Calu3 (cell line): ENCODE results near the gene SDHA. TPM values are rescaled to one million over a fixed set of nuclear protein-coding genes. Genes with fewer than 3 reads are reported as not detected.
"Not testable (repeated sequence)": the region's sequence is repeated elsewhere in the genome, so short reads cannot be mapped to it uniquely, and the experiment has no call there.

Experiments
- BruUV-seq: library from RNA; stranded (reverse); fragments of 400-500 nt; replicated peaks from 2 replicates; lab custom pipeline; 2021; lab: Mats Ljungman, UMichigan
- CTCF ChIA-PET: fragments of 300-600 bp; sonication (Branson Sonifier 250); formaldehyde crosslinking; loops from one replicate; lab custom pipeline; 2022; ENCODE audit warnings: antibody characterized with exemption; lab: Charles Lee
- DNase-seq: peaks from one replicate; pipeline ENCODE4 v3.0.0; 2022
- H3K27ac Mint-ChIP-seq: one replicate; pipeline ENCODE4 v1.8.0; 2022; ENCODE audit warnings: mixed read lengths; ENCODE audit not compliant: unreplicated experiment
- H3K27me3 Mint-ChIP-seq: one replicate; pipeline ENCODE4 v1.8.0; 2022; ENCODE audit warnings: mixed read lengths; ENCODE audit not compliant: unreplicated experiment
- H3K36me3 Mint-ChIP-seq: one replicate; pipeline ENCODE4 v1.8.0; 2022; ENCODE audit warnings: mild to moderate bottlenecking, moderate library complexity, mixed read lengths; ENCODE audit not compliant: insufficient read depth, unreplicated experiment
- H3K4me1 Mint-ChIP-seq: one replicate; pipeline ENCODE4 v1.8.0; 2022; ENCODE audit warnings: mild to moderate bottlenecking, low read depth, mixed read lengths; ENCODE audit not compliant: unreplicated experiment
- H3K4me3 Mint-ChIP-seq: one replicate; pipeline ENCODE4 v1.8.0; 2022; ENCODE audit warnings: mild to moderate bottlenecking, low read depth, moderate library complexity, mixed read lengths; ENCODE audit not compliant: unreplicated experiment
- H3K9me3 Mint-ChIP-seq: one replicate; pipeline ENCODE4 v1.8.0; 2022; ENCODE audit warnings: low read depth, mixed read lengths; ENCODE audit not compliant: unreplicated experiment
- intact Hi-C: fragments of 100-400 bp; cut with micrococcal nuclease; formaldehyde crosslinking; loops from one replicate; pipeline ENCODE4 v1.10.0; 2022; ENCODE audit not compliant: unreplicated experiment
- total RNA-seq: library from RNA; stranded (reverse); gene quantifications from 2 replicates; pipeline ENCODE4 v1.2.3, GENCODE V29; 2022
- TF ChIP-seq, protein P1 (sequence below): fragments of 200-600 bp; IDR thresholded peaks from one replicate; pipeline ENCODE4 v1.8.0; 2022; ENCODE audit warnings: antibody characterized with exemption; ENCODE audit not compliant: unreplicated experiment

SDHA gene
- total RNA-seq, 1 experiment from 2014 or later: 96.9 TPM

DNA sequence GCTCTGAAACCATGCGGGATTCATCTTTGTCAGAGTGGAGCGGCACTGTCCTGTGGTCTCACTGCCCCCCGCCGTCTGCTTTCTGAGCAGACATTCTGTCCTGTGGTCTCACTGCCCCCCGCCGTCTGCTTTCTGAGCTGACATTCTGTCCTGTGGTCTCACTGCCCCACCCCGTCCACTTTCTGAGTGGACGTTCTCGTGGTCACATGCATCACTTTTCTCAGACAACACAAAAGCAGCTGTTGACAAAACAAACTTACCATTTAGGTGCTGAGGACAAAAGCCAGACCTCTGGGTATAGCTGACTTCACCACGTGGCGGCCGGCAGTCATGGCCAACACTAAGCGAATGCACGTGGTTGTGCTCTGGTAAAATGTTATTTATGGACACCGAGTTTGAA lies 24.0 kb upstream of the SDHA start:
- H3K4me3 Mint-ChIP-seq: no peak overlapping the region
- no peak overlapping the region for H3K27ac Mint-ChIP-seq
- no TSS peak for BruUV-seq
- intact Hi-C loops: no loop called here
- no peaks in the 10 kb centered on the region for H3K4me1 Mint-ChIP-seq
- DNase-seq: no peak
- H3K36me3 Mint-ChIP-seq: no peaks in the 10 kb centered on the region
- CTCF ChIA-PET: interaction anchor here (0.7 kb wide), 2 partner anchors 39 to 146 kb away, joined by 4 read pairs; no protein-coding TSS in a partner anchor
- H3K27me3 Mint-ChIP-seq: peaks cover 17% of the 10 kb centered on the region
- TF ChIP-seq, protein P1, sequence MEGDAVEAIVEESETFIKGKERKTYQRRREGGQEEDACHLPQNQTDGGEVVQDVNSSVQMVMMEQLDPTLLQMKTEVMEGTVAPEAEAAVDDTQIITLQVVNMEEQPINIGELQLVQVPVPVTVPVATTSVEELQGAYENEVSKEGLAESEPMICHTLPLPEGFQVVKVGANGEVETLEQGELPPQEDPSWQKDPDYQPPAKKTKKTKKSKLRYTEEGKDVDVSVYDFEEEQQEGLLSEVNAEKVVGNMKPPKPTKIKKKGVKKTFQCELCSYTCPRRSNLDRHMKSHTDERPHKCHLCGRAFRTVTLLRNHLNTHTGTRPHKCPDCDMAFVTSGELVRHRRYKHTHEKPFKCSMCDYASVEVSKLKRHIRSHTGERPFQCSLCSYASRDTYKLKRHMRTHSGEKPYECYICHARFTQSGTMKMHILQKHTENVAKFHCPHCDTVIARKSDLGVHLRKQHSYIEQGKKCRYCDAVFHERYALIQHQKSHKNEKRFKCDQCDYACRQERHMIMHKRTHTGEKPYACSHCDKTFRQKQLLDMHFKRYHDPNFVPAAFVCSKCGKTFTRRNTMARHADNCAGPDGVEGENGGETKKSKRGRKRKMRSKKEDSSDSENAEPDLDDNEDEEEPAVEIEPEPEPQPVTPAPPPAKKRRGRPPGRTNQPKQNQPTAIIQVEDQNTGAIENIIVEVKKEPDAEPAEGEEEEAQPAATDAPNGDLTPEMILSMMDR: no peak
- no peaks in the 10 kb centered on the region for H3K9me3 Mint-ChIP-seq

GRCh38 chr5:194603-195209 lies 23.4 kb upstream of the SDHA start:
- Mint-ChIP-seq H3K36me3 (no peaks in the 10 kb centered on the region), H3K4me3 (no peak overlapping the region), H3K27ac (no peak overlapping the region), H3K4me1 (no peaks in the 10 kb centered on the region), H3K9me3 (no peaks in the 10 kb centered on the region), H3K27me3 (peaks cover 15% of the 10 kb centered on the region)
- intact Hi-C loops: no loop called here
- DNase-seq: no peak
- TF ChIP-seq, protein P1: no peak
- BruUV-seq: no TSS peak
- CTCF ChIA-PET: no interaction called here

DNA sequence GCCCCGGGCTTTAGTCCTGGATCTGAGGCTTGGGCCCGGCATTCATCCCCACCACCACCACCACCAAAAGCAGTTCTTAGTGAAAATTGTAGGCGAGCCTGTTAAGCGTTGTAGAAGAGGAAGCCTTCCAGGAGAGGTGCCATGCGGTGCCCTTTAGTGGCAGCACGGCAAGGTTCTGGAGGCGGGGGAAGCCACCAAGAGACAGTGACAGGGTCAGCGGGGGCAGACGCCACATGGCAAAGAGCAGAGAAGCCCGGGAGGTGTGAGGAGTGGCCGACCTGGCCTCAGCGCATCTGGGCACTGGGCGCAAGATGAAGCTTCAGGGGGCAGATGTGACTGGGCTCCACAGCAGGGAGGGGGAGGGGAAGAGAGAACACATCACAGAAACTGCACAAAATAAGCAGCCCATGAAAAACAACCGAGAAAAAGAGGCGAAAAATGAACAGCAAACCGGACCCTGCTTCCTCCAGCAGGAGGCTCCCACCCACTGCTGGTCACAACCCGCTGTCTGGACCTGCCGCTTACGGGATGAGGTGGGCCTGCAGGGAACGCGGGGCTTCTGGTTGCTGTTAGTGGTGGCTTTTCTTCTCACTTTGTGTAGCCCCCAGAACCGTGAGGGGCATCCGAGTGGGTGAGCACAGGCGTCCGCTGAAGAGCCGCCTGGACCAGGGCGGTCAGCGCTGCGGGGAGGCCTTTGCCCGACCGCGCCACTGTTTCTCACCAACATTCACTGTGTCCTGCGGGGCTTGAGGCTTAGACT lies 22.5 kb upstream of the SDHA start:
- no TSS peak for BruUV-seq
- intact Hi-C loops: no loop called here
- Mint-ChIP-seq H3K4me3 (no peak overlapping the region), H3K36me3 (no peaks in the 10 kb centered on the region), H3K27me3 (peaks cover 6% of the 10 kb centered on the region), H3K4me1 (no peaks in the 10 kb centered on the region), H3K9me3 (no peaks in the 10 kb centered on the region), H3K27ac (no peak overlapping the region)
- DNase-seq: no peak
- CTCF ChIA-PET: no interaction called here
- TF ChIP-seq, protein P1: no peak

GRCh38 chr5:196350-196749 lies 21.8 kb upstream of the SDHA start:
- DNase-seq: no peak
- H3K36me3 Mint-ChIP-seq: no peaks in the 10 kb centered on the region
- H3K27me3 Mint-ChIP-seq: no peaks in the 10 kb centered on the region
- H3K27ac Mint-ChIP-seq: no peak overlapping the region
- TF ChIP-seq, protein P1: no peak
- CTCF ChIA-PET: no interaction called here
- intact Hi-C loops: no loop called here
- BruUV-seq: no TSS peak
- no peaks in the 10 kb centered on the region for H3K9me3 Mint-ChIP-seq
- H3K4me1 Mint-ChIP-seq: no peaks in the 10 kb centered on the region
- no peak overlapping the region for H3K4me3 Mint-ChIP-seq

GRCh38 chr5:197031-197430 lies 21.1 kb upstream of the SDHA start:
- DNase-seq, H3K27me3 Mint-ChIP-seq, H3K9me3 Mint-ChIP-seq, CTCF ChIA-PET, H3K4me1 Mint-ChIP-seq, intact Hi-C loops, H3K27ac Mint-ChIP-seq, H3K4me3 Mint-ChIP-seq, H3K36me3 Mint-ChIP-seq, BruUV-seq: not testable (repeated sequence)
